Hippocampal formation (tissue), 2 donors: Measurements from ENCODE around the gene RAB11A.

ENCODE experiments used
- DNase-seq, 2 donors: peaks; one replicate each; lab custom pipeline; 2025; lab: John Stamatoyannopoulos, UW

The RAB11A gene

DNA sequence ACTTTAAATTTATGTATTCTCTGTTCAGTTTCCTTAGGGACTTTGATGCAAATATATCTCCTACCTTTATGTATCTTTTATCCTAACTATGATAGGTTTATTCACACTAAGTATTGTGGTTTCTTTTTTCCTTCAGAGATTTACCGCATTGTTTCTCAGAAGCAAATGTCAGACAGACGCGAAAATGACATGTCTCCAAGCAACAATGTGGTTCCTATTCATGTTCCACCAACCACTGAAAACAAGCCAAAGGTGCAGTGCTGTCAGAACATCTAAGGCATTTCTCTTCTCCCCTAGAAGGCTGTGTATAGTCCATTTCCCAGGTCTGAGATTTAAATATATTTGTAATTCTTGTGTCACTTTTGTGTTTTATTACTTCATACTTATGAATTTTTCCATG lies 18.3 kb downstream of the RAB11A start:
- no peak for DNase-seq

DNA sequence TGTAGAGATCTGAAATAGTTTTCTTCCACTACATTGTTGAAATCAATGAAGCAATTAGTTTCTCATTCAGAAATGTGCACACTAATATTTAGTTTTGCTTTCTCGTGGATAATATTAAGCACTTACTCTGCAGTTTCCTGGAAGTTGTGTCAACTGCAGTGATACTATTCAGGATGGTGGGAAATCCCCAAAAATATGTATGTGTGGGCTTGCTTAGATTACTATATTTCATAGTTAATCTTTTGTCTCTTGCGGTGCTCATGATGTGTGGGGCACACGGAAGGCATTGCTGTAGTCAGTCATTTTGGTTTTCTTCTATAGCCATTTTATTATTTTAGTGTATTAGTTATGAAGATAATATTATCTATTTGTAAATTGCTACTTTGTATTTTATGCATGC lies 19.7 kb downstream of the RAB11A start:
- no peak for DNase-seq

DNA sequence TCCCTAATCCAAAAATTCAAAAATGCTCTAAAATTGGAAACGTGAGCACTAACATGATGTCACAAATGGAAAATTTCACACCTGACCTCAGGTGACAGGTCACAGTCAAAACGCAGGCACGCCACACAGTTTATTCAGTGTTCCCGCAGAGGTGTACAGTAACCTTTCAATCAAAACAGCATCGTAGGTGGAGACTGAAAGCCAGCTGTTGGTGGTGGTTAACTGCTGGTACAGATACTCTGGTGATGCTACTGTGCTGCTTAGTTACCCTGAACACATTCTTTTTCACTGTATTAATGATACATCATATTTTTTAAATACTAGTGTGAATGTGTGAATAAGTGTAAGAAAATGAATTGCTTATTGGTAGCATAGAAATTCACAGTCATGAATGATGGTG lies 23.8 kb downstream of the RAB11A start:
- DNase-seq = no peak

DNA sequence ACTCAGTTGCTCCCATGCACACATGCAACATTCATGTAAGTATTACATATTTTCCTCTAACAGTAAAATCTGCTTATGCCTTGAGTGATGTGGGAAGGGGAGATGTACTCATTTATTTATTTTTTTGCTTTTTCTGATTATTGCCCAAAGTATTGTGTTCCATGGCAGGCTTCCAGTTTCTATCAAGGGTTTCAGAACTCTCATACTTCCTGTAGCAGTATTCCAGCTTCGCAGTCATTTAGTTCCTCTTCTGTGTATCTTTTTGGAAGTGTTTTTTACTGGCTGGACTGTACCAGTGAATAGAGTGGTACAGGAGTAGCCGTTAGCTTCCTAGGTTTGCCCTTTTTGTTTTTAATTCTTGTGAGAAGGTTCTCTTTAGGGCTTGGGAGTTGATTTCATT lies 26.9 kb downstream of the RAB11A start:
- no peak for DNase-seq

DNA sequence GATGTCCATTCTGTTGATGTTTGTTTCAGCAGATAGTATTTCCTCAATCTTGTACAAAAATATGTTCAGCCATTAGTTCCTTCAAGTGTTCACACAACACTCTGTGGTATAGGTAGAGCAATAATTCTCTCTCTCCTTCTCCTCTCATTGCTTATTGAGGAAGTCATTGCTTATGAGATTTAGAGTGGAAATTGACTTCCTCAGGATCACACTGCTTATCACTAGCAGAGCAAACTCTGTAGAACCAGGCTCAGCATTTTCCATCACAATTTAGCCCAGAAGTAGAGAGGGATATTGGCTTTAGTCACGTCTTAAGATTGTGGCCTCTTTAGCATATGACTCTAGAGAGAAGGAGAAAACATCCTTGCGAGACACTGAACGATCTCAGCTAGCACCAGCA lies 31.2 kb downstream of the RAB11A start:
- no peak for DNase-seq

DNA sequence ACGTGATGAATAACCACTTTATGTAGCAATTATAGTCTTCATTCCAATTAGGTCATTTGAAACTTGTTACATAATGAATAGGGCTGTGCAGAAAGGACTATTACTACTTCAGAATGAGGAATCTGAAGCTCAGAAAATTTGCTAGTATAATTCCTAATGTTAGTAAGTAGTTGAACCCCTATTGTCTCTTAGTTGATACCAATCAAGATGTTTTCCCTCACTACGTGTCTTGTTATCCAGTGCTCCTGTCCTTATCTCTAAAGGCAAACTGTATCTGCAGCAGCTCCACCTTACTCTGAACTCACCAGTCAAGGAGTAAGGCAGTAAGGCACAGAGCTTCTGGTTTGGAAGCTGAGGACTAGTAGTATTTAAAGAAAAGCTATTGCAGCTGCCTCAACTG lies 32.0 kb downstream of the RAB11A start:
- DNase-seq = no peak

DNA sequence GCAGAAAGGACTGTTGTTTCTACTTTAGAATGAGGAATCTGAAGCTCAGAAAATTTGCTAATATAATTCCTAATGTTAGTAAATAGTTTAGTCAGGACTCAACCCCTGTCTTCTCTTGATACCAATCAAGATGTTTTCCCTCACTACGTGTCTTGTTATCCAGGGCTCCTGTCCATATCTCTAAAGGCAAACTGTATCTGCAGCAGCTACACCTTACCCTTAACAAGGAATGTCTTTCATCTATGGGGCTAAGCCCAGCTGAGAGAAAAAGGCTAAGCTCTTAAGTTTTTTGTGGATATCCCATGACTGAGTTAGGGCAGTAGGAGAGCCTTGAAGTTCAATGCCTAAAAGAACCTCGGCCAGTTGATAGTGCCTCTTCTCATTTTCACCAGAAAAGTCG lies 32.5 kb downstream of the RAB11A start:
- no peak for DNase-seq

DNA sequence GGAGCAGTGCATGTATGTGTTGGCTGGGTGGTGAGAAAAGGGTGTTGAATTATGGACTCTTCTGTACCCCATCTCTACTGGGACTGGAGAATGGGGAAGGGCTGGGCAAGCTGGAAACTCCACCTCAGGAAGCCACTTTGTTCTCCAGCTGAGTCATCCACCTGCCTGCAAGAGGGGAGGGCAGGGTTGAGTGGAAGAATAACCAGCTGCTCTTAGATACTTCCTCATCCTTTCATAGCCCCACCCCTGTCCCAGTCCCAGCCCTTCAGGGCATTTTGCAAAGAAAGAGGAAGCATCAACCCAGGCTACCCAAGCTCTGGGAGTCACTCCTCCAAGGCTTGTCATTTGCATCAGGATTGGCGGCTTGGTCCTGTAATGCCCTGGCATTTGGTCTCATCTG lies 33.1 kb downstream of the RAB11A start:
- no peak for DNase-seq

DNA sequence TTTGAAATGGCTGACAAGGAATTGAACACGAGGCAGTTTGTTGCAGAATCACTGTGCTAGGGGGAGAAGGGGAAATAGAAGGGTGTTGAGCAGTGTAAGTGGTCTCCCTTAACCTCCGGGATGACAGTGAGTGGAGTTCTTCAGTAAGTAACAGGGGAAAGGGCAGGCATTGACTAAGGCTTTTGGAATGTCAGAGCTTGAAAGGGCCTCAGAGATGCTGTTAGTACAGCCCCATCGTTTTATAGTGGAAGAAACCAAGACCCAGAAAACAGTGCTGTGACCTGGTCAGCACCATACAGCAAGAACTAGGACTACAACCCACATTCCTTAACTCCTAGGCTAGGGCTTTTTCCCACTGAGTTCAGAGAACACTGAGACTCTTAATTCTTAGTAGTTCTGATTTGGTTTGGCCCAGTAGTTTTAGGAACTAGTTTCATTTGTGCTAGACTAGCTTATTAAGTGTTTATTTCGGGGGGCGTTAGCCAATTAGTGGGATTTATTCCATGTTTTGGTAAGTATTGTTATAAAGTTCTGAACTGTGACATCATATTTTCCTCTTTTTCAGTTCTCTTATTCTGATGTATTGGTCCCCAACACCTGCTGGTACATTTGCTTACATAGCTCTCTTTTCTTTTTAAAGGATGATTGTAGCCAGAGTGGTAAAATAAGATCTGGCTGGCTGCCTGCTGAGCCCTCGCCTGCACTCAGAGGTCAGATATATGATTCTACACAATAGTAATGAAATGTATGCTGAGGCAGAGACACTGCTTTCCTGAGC lies 34.2 kb downstream of the RAB11A start:
- DNase-seq = no peak

DNA sequence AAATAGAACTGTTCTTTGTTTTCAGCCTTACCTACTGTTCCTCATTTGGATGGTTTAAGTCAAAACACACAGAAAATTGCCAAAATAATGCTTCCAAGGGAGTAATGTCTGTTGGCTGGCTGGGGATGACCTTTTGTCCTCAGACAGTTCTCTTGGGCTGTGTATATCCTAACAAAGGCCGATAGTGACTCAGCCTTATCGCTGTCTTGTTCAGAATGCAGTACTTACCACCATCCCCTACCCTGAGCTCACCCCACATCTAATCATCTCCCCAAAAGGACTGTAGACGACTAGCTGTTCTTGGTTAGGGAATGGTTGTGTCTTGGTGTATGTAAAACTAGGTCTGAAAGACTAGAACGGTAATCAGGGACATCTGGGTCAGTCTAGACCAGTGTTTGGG lies 35.0 kb downstream of the RAB11A start:
- DNase-seq = no peak

DNA sequence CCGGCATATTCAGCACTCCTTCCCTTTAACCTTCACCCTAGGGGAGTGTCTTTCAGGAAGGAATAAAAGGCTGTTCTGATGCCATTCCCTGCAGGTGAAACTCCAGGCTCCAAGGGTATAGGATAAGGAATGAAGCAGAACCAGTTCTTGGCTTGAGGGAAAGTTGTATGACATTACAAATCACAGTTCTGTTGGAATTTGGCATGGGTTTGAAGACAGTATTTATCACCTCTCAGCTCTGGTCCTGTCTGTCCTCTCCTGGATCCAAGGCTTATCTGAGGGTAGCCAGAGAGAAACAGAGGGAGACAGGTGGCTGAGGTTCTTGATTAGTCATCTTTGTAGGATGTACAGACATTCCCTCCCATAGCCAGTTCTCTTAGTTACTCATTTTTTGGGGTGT lies 37.1 kb downstream of the RAB11A start:
- no peak for DNase-seq

DNA sequence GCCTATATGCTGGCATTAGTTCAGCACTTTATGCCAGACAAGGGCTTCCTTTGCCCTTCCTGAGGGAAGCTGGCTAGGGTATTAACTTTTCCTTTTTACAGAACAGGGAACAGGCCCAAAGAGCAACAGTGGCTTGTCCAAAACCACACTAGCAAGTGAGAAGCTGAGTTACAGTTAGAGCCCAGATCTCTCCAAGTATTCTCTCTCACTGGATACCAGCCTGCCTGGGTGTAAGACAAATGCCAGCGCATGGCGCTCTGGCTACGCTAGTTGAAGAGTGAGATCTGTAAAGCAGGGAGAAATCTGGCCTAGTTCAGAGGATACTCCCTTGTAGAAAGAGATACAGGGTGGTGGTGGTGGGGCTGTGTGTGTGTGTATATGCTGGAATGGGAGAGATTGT lies 38.4 kb downstream of the RAB11A start:
- no peak for DNase-seq

DNA sequence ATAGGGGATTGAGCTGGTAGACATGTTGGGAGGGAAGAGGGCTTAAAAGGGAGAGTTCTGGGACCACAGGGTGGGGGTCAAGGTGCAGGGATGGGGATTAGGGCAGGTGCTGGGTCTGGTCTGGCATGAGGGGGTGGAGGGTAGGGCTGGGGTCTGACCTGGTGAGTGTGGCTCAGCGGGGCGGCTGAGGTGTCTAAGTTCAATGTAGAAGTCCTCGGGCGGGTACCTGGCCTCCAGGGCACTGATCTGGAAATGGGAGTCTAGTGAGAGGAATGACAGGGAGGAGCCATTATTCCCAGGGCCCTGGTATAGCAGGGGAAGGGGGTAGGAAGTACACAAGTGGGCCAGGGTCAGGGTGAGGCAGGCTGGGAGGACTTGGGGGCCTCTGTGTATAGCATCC lies 39.6 kb downstream of the RAB11A start:
- no peak for DNase-seq

DNA sequence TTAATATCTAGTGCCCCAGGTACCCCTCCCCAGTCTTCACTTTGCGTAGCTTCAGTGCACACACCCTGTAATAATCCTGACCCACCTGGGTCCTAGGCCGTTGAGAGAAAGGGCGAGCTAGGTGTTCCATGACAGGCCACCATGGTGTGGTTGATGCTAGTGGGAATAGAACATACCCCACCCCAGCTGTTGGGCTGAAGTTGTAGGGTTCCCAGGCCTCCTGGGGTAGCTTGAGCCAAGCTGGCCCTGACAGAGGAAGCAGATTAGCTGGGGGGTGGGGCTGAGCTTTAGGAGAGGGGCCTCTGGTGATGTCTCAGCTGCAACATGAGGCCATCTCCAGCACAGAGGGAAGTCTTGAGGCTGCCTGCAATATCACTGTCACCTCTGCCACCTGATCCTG lies 40.5 kb downstream of the RAB11A start:
- no peak for DNase-seq

DNA sequence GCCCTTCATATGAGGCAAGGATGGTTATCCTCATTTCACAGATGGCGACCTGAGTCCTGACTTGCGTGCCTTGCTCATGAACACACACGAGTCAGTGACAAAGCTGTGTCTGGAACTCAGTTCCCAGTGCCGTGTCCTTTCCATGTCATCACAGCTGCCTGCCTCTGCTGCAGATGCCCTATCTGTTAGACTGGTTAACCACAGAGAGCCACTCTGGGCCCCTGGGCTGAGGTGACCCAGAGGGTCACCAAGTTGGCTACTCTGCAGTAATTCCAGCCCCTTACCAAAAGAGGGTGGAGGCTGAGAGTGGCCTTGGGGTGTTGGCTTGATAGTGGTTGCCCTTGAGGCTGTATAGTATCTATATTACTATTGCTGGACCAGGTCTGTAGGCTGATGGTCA lies 41.0 kb downstream of the RAB11A start:
- no peak for DNase-seq

DNA sequence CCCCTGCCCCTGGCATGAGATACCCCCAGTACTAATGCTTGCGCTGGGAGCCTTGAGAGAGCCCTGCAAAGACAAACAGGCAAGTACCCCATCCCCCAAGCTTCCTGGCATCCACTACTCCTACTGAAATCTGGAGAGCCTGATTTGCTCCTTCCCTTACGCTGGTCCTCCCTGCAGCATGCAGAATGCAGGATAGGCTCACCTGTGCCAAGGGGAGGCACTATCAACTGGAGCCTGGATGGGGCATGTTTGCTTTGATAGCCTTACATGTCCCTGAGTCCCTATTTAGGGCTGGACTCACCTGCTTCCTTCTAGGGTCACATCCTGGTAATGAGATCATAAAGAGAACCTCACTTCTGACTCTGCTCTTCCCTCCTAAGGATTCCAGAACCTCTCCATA lies 42.9 kb downstream of the RAB11A start:
- DNase-seq = no peak

DNA sequence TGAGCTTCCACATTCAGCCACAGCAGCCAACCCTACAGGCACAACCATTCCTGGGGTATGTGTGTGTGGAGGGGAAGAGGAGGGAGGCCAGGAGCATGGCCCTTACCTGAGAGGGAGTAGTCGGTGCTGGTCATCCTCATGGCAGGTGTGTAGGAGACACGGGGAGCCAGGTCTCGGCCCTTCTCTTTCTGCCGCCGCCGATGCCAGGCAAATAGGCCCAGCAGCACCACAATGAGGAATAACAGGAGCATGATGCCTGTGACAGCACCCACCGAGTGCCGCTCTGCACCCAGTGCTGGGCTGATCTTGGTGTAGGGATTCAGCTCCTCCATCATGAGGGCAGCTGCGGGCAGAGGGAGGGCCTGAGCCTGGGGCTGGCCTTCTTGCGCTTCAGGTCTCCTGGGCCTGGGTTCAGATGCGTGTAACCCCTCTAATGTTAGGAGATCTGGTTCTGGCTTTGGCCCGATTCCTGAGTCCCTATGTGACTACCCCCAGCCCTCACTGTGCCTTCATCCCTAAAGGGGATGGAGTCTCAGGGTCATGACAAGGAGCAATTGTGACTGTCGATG lies 44.4 kb downstream of the RAB11A start:
- no peak for DNase-seq

DNA sequence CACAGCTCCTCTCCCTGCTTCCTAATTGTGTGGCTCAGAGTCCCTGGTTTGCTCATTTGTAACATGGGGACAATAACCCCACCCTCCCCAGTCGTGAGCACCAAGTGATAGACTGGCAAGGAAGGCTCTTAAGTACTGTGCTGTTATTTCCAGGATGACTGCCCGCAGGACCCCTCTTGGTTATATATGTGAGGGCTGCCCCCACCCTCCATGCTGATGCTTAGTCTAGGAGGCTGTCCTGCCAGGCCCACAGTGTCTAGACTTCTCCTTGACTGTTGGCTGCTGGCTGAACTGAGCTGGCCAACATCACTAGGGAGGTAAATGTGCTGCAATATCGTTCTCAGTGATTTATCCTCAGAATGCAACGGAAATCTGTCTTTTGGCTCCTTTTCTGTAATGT lies 45.1 kb downstream of the RAB11A start:
- no peak for DNase-seq

DNA sequence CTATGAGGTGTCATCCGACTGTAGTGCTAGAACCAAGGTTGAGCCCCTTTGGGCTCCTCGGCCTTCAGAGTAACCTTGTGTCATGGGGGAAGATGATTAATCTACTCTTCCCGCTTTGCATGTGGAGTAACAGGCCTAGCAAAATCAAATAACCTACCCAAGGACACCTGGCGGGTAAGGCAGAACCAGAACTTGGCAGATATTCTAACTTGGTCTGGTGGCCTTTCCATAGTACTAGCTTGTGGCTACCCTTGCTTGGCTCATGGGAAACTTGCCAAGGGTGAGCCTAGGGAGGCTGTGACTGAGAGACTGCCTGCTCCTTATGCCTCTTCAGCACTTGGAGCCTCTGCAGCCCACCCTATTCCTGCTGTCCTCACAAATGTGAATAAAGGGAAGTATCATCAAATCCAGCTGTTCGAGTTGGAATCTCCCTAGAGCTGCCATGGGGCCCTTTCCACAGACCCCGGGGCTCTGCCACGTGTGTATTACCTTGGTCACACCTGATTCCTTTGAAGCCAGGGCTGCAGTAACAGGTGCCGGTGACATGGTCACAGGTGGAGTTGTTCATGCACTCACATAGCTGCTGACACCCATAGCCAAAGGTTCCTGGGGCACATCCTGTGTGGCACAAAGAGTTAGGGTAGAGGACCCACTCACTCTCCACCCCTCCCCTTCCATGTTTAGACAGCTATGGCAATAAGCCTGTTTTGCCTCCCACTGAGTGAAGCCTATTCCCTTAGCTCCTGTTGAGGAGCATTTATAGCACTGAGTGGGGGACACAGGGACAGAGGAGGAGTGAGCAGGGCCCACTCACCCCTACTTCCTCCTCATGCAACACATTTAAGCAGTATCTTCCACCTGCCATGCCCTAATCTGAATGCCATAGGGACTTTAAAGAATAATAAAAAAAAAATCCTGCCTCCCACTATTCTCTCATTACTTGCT lies 46.0 kb downstream of the RAB11A start:
- no peak for DNase-seq

DNA sequence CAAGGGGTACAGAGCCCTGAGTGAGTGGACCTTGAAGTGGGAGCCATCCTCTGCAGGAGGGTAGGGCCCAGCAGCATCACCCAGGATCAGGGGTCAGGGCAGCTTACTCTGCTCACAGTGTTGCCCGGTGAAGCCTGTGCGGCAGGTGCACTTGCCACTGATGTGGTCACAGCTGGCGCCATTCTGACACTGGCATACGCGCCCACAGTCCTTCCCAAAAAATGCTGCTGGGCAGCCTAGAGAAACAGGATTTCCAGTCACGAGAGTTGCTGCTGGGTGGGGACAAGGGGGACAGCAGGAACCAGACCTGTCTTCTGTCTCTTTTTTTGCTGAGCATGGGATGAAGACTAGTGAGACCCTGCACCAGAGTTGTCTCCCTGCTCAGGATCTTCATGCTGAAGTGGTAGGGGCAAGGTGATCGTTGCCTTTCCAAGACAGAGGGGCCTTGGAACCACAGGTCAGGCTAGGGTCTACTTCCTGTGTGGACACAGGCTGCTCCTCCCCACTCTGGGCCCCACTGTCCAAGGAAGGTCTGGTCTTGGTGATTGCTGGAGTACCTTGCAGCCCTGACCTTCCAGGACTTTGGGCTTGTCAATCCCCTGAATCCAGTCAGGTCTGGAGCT lies 46.9 kb downstream of the RAB11A start:
- no peak for DNase-seq

DNA sequence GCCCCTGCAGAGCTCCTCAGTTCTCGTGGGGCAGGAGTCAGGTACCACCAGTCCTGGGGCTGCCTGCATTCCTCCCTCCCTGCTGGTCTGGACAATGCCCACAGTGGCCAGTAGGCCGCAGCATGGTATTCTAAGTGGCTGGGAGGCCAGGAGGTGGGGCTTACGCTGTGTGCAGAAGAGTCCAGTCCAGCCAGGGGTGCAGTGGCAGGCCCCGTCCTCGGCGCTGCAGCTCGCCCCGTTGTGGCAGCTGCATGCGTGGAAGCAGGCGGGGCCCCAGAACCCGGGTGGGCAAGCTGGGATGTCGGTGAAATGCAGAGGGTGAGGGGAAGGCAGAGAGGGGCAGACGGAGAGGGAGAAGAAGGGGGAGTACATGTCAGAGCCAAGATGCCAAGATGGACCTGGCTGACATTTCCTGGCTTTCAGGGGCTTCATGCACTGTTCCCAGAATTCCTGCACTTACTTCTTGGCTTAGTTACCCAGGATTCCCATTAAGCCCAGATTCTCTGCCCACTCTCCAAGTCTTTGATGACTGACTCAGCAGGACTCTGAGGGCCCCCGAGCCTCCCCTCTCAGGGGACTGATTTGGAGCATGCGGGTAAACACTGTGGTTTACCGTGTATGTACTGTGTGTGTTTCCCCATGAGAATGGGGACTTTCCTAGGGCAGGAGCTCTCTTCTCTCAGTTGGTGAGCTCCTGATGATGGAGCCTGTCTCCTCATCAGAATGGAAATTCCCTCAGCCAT lies 47.5 kb downstream of the RAB11A start:
- DNase-seq = peak; percentile 52 to 66

DNA sequence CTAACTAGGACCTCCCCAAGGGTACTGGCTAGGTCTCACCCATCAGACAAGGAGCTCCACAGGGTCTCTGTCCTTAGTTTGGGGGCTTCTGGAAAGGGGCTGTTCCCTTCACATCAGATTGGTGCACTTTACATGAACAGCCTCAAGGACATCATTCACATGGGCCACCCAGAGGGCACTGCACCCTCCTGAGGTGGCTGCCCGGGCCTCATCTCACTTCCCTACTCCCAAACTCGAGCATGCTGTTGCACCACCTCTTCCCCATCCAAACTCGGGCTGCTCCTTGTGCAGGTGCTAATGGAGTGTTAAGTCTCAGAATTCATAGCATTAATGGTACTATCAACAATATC lies 48.1 kb downstream of the RAB11A start:
- no peak for DNase-seq
